CD4-positive, alpha-beta T cell treated with Interleukin-4 for 1 hour (primary cell): ENCODE data around the gene ADK.

Experiments used
- DNase-seq, 2 donors: peaks; one replicate each; pipeline ENCODE4 v3.0.0-alpha.2; 2020 to 2022

The ADK gene

DNA sequence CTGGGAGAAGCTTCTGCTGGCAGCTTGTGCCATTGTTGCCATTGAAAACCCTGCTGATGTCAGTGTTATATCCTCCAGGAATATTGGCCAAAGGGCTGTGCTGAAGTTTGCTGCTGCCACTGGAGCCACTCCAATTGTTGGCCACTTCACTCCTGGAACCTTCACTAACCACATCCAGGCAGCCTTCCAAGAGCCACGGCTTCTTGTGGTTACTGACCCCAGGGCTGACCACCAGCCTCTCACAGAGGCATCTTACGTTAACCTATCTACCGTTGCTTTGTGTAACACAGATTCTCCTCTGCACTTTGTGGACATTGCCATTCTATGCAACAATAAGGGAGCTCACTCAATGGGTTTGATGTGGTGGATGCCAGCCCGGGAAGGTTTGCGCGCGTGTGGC lies 220.7 kb downstream of the ADK start:
- no peak for DNase-seq

DNA sequence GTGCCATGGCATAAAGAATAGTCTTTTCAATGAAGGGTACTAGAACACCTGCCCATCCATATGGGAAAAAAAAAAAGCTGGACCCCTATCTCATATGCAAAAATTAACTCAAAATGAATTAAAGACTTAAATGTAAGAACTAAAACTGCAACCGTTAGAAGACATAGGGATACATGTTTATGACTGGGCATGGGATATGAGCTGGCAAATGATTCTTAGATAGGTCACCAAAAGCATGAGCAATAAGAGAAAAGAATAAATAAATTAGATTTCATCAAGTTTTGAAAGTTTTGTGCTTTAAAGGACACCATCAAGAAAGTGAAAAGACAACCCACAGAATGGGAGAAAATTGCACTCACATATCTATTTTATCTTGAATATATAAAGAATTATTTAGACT lies 222.0 kb downstream of the ADK start:
- no peak for DNase-seq

DNA sequence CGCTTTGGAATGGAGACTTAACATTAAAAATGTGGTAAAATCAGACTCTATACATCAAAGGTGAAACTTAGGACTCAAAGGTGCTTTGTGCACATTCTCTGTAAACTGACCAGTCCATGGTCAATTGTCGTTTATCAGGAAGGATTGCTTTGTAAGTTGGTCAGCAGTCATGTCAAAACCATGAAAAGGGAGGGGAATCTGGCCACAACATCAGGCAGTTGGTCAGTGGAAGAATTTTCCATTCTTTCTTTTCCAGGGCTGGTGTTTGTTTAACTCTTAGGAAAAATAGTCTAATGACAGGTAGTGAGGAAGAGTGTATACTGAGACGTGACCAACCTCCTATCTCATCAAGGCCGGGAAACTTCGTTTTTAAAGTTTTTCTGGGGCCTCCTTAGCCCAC lies 226.5 kb downstream of the ADK start:
- DNase-seq: no peak

DNA sequence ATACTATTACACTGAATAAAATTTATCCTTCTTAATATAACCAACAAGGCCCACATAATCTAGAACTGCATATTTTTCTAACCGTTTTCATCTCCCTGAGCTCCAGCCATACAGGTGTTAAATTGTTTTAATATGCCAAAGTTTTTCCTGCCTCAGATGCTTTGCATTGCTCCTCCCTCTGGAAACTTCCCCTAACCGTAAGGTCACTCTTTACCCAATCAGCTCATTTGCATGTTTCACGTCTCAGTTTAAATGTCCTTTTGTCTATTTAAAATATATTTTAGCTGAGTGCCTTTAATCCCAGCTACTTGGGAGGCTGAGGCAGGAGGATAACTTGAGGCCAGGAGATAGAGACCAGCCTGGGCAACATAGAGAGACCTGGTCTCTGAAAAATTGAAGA lies 228.5 kb downstream of the ADK start:
- no peak for DNase-seq

DNA sequence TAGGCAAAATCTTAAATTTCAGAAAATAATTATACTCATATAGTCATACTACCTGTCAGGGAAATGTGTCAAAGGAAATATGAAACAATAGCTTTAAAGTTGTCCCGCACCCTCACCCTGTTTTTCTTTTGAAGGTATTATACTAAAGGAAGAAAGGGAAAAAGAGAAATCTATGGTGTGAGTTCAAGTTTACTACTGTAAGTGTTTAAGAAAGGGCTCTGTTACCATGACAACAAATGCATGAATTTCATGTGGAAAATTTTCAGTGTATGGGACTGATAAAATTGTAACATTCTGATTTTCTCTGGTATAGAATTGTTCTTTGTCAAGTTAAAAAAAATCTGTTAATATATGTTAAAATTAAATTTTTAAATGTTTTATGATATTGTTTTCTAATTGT lies 229.8 kb downstream of the ADK start:
- no peak for DNase-seq

- DNase-seq: no peak
Observed at GRCh38 chr10:74381291-74381853, 230.4 kb downstream of the ADK start.

DNA sequence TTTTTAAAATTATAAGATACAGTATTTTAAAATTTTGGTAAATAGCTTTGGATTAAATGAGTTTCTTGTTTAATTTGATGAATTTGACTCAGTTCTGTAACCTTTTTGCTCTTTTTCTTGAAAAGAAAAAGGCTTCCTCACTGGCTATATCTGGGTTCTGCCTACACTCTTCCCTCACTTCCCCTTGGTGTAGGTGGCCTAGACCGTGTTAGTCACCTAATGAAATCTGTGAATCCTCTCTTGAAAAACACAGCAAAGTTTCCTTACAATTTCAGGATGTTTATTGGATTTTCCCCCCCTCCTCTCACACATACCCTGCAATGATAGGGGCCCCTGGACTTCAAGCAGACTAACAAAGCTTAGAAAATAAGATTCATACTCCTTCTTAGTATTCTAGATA lies 231.6 kb downstream of the ADK start:
- no peak for DNase-seq

- DNase-seq: no peak
Observed at GRCh38 chr10:74383642-74384041, 232.6 kb downstream of the ADK start.

GRCh38 chr10:74384615-74385183 lies 233.7 kb downstream of the ADK start:
- DNase-seq: no peak

GRCh38 chr10:74388801-74389200 lies 237.8 kb downstream of the ADK start:
- no peak for DNase-seq

GRCh38 chr10:74391786-74392185 lies 240.8 kb downstream of the ADK start:
- DNase-seq: no peak

DNA sequence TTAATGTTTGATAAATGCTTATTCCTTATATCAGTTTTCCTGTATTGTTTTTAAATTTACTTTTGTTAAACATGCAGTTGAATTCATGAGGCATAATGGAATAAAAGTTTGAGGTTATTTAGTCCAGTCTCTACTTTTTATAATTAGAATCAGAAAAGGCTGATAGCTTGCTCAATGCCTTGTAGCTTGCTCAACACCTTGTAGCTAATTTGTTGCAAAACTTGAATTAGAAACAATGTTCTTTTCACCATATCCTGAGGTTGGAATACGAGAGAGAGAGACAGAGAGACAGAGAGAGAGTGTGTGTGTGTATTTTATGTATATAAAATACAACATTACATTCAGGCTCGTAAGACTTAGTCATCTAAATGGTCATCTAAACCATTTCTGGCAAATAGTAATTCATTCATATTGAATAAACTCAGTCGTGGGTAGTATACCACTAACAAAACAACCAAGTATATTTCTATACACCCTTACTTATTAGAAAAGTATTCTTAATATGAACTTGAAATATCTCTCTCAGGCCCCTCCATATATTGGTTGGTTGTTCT lies 243.5 kb downstream of the ADK start:
- DNase-seq: no peak

DNA sequence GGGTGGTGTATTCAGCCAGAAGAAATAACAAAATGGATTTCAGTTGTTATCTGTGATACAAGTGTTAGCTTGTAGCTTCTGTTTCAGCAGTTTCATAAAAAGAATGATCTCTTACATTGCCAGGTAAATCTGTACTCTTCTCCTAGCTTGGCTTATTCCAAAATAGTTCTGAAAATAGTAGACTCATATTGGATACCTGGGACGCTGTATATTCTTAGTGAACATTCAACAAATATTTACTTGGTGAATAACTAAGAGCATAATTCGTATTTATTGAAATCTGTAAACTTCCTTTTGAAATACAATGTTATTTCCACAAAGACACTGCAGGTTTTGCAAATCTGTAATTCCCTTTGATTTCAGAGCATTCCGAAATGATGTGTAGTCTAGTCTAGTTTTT lies 249.2 kb downstream of the ADK start:
- DNase-seq: no peak

DNA sequence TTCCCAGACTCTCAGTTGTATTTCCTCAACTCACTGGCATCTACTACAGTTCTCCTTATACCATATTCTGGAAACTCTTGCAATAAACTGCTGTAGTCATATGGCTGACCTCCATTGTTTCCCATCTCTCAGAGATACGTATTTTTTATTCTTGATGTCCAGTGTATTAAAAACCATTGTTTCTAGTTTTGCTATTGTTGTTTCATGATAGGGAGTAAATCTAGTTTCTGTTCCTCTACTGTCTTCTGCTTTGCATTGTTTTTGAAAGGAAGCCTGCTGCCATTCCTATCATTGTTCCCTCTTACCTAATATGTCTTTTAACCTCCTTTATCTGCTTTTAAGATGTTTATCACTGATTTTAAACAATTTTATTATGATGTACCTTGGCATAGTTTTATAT lies 255.0 kb downstream of the ADK start:
- no peak for DNase-seq

GRCh38 chr10:74415146-74415839 lies 264.3 kb downstream of the ADK start:
- DNase-seq: no peak

GRCh38 chr10:74417397-74417796 lies 266.4 kb downstream of the ADK start:
- no peak for DNase-seq

- DNase-seq: no peak
Observed at GRCh38 chr10:74418285-74418872, 267.4 kb downstream of the ADK start.

- DNase-seq: no peak
Observed at GRCh38 chr10:74419491-74419951, 268.5 kb downstream of the ADK start.

- DNase-seq: peak in 1 of 2 donors; percentile 47
Observed at GRCh38 chr10:74419958-74420375, 268.9 kb downstream of the ADK start.

GRCh38 chr10:74424565-74424964 lies 273.5 kb downstream of the ADK start:
- no peak for DNase-seq

- DNase-seq: no peak
Observed at GRCh38 chr10:74425456-74426001, 274.5 kb downstream of the ADK start.

DNA sequence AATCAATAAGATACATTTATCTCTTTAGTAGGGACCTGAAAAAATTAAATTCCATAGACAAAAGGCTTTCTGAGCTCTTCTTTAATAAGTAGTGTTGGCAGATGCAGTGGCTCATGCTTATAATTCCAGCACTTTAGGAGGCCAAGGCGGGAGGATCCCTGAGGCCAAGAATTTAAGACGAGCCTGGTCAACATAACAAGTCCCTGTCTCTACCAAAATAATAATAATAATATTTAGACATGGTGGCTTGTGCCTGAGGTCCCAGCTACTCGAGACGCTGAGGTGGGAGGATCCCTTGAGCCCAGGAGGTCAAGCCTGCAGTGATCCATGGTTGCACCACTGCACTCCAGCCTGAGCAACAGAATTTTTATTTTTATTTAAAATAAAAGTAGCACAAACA lies 280.8 kb downstream of the ADK start:
- DNase-seq: no peak

DNA sequence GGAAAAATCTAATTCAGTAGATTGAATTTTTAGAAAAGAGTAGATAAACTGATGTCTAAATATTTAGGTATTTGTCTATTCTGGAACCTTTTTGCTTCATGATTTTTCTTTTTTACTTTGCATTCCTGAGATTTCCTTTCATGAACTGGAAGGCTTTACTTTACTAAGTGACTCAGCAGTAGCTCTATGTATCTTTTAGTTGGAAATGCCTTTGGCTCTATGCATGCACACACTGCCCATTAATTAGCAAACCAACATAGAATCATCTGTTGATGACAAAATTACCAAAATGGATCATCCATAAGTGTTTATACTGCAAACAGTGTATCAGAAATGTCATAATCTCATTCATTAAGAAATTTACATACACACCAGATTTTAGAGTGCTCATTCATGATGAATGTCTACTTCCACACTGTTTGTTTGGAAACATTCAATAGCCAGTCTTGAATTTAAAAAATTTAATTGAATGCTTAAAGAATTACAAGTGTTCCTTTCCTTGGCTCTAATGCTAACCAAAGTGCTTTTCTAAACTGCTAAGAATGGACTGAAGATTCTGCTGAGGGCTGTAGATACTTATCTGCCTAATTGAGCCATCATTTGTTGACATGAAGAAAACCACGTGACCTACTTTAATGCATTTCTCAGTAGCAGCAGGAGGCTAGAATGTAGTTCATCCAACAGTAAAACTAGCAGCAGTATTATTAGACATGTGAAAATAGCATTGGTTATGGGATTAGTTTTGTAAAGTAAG lies 282.0 kb downstream of the ADK start:
- DNase-seq: no peak
